GM21447 (cell line): Measurements from ENCODE around the gene PRKAG2.
"Not testable (repeated sequence)": the region's sequence is repeated elsewhere in the genome, so short reads cannot be mapped to it uniquely, and the experiment has no call there.

Experiments
- ATAC-seq: cut with Tn5 transposase; IDR thresholded peaks from one replicate; pipeline ENCODE4 v1.9.1; 2021; ENCODE audit not compliant: unreplicated experiment

Gene PRKAG2

GRCh38 chr7:151600331-151600730, 276.6 kb downstream of the PRKAG2 start:
- ATAC-seq: no peak

GRCh38 chr7:151599401-151600227, 277.3 kb downstream of the PRKAG2 start:
- ATAC-seq: no peak

GRCh38 chr7:151597541-151598444, 279.1 kb downstream of the PRKAG2 start:
- no peak for ATAC-seq

- no peak for ATAC-seq
Observed at GRCh38 chr7:151595702-151596350, 281.1 kb downstream of the PRKAG2 start.

DNA sequence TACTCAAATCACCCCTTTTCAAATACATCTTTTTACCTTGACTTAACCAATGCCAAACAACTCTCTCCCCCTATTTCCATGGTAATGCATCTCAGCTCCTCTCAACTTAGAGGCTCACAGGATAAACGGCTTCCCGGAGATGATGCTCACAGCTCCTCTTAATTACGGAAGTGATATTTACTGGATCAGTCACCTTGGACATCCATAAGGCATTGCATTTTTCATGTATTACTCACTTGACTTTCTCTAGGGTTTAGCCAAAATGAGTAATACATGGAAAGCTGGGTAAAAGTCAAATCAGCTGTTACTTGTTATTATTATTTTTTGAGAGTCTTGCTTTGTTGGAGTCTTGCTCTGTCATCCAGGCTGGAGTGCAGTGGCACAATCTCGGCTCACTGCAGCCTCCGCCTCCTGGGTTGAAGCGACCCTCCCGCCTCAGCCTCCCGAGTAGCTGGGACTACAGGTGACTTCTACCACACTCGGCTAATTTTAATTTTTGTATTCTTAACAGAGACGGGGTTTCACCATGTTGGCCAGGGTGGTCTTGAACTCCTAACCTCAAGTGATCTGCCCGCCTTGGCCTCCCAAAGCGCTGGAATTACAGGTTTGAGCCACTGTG, 283.9 kb downstream of the PRKAG2 start:
- ATAC-seq: no peak

DNA sequence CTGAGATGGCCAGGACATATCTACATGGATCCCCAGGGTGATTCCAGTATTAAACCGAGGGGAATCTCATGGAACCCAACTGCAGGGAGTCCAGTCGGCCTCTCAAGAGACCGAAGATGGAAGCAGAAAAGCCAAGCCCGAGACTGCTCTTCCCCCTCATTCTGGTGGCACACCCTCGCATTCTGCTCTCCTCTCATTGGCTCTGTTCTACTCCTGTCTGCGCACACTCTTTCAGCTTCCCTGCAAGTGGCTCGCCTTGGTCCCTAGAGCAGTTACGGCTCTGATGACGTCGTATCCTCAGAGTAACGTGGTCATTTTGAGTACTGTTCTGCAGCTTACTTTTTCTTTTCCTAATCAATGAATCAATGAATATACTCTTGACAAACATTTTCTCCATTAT, 284.6 kb downstream of the PRKAG2 start:
- ATAC-seq: no peak

DNA sequence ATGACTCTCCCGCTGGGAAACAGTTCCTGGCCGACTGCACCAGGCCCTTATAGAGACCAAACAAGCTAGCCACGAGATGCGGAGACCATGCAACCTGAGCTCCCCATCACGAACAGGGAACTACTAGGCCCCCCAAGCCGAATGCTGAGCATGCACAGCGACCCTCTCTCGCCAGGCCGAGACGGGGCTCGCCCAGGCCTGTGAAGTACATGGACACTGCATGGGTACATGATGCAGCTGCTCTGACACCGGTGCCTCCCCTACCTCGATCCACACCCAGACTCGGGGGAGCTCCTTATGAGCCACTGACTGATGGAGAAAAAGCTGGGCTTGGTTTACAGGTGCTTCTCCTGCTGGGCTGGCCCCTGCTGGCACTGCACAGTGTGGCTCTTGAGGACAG, 285.0 kb downstream of the PRKAG2 start:
- ATAC-seq: no peak

- no peak for ATAC-seq
Observed at GRCh38 chr7:151590850-151591771, 285.8 kb downstream of the PRKAG2 start.

GRCh38 chr7:151590071-151590849, 286.7 kb downstream of the PRKAG2 start:
- ATAC-seq: no peak

DNA sequence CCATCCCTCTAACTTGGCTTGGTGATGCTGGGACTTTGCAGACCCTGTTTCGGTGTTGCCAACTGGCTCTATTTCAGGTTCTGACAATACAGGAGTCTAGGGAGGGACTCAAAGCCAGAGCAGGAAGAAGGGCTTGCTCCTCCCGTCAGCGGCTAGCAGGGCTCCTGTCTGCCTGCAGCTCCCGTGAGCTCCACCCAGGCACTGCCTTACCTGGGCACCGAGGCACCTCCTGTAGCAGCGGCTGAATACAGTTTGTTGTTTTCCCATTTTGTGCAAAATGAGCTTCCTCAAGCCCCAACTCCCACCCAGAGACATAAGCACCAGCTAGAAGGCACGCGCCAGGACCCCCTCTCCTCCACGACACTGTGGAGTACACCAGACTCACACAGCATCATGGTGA, 287.9 kb downstream of the PRKAG2 start:
- no peak for ATAC-seq

- ATAC-seq: no peak
Observed at GRCh38 chr7:151586531-151587260, 290.2 kb downstream of the PRKAG2 start.

GRCh38 chr7:151585744-151586393, 291.0 kb downstream of the PRKAG2 start:
- ATAC-seq: no peak

DNA sequence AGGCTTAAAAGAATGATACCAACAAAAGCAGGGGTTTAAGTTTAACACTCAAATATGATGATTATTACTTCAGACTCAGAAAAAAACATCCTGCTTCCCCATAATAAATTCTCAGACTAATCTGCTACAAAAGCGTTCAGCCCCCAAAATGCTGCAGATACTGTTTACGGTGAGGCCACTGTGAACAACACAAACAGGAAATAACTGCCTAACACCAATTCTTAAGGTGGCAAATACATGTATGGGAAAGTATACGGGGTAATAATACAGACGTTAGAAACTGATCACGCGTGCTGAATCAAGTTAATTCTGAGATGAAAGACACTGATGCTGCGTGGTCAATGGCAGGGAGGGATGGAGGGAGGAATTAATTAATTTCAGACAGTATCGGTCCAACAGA, 295.2 kb downstream of the PRKAG2 start:
- ATAC-seq: no peak

GRCh38 chr7:151579644-151580043, 297.3 kb downstream of the PRKAG2 start:
- ATAC-seq: no peak

DNA sequence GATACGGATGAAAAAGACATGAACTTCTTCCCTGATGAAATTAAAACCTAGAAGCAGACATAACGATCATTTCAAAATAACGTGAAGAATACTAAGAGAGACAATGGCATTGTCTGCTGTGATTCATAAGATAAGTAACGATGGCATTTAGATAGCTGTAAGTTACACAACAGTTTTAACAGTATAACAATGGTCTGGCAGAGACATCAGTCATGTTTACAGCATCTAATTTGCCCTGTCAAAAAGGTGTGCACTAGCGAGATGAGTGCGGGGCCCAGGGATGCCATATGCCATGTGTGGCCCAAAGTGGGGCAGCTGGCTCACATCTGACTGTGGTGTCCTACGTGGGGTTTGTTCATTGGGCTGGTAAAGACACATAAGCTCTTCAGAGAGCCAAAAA, 301.5 kb downstream of the PRKAG2 start:
- no peak for ATAC-seq

GRCh38 chr7:151573046-151573445, 303.9 kb downstream of the PRKAG2 start:
- ATAC-seq: not testable (repeated sequence)

DNA sequence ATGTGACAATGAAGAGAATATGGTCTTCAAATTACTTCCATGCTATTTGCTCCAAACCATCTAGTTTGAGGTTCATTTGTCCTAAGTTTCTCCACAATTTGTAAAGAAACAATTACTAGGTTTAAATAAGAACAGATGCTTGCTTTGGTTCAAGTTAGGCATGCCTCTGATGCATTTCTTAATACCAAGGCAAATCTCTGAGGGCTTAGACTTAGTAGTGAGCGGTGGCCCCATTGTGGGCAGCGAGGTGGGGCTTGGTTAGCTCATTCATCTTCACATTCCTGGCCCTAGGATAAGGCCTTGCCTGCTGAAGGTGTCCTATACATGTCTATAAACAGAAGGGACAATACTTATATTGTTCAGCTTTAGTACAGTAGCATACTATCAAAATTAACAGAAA, 304.8 kb downstream of the PRKAG2 start:
- no peak for ATAC-seq

DNA sequence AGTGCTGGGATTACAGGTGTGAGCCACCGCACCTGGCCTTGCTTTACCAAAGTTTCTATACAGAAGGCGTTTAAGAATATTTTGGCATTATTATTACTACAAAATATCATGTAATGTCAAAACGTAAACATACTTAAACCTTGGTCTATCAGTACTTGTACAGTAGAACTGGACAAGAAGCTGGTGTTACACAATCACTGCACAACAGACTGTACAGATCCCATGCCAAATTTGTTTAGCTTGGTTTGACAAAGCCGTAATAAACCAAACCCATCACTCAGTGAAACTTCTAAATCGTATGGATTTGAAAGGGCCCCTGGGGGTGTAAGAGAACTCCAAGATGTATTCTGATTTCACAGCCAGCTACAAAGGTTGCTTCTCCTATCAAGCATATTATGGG, 305.4 kb downstream of the PRKAG2 start:
- ATAC-seq: no peak
